ENCODE data around the gene LRRC8E. TPM values are rescaled to one million over a fixed set of nuclear protein-coding genes. Genes with fewer than 3 reads are reported as not detected.

The LRRC8E gene
- total and polyA plus RNA-seq, 4 donors, result 1.8 to 3.3 (median 2.4) TPM; not detected in 1

- no peak within 1 kb of the TSS for H3K9ac ChIP-seq (ENCODE audit: low read depth in 1 of 2, low read length in 2 of 2)
- peaks cover 11 to 21% (median 15%) of the 10 kb centered on the region in 4 donors for H3K4me1 ChIP-seq (ENCODE audit: control insufficient read depth in 4 of 4, insufficient read depth in 4 of 4, low read length in 3 of 4)
- peak within 1 kb of the TSS in 1 of 3 donors; percentile 55 for H3K4me3 ChIP-seq (ENCODE audit: low read depth in 1 of 3, low read length in 3 of 3)
- H3K27ac ChIP-seq (ENCODE audit: low read depth in 1 of 2, low read length in 2 of 2), result no peak within 1 kb of the TSS
- DNase-seq (ENCODE audit: low spot score), result peak; percentile 93
- TF ChIP-seq HNF4G (IDR thresholded peaks at IDR 0.05) (no peak), HNF4A (conservative IDR thresholded peaks at IDR 0.05) (no peak), EGR1 (IDR thresholded peaks at IDR 0.05; ENCODE audit: low read depth in 2 of 2) (no peak), TAF1 (conservative IDR thresholded peaks at IDR 0.05) (no peak), RAD21 (IDR thresholded peaks at IDR 0.05) (no peak), YY1 (IDR thresholded peaks at IDR 0.05) (no peak), JUND (IDR thresholded peaks at IDR 0.05) (no peak), NR2F2 (IDR thresholded peaks at IDR 0.05) (no peak), RXRA (IDR thresholded peaks at IDR 0.05) (no peak), ZBTB33 (IDR thresholded peaks at IDR 0.05) (no peak), FOXA1 (IDR thresholded peaks at IDR 0.05) (no peak)
- TF ChIP-seq, protein P1, sequence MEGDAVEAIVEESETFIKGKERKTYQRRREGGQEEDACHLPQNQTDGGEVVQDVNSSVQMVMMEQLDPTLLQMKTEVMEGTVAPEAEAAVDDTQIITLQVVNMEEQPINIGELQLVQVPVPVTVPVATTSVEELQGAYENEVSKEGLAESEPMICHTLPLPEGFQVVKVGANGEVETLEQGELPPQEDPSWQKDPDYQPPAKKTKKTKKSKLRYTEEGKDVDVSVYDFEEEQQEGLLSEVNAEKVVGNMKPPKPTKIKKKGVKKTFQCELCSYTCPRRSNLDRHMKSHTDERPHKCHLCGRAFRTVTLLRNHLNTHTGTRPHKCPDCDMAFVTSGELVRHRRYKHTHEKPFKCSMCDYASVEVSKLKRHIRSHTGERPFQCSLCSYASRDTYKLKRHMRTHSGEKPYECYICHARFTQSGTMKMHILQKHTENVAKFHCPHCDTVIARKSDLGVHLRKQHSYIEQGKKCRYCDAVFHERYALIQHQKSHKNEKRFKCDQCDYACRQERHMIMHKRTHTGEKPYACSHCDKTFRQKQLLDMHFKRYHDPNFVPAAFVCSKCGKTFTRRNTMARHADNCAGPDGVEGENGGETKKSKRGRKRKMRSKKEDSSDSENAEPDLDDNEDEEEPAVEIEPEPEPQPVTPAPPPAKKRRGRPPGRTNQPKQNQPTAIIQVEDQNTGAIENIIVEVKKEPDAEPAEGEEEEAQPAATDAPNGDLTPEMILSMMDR (IDR thresholded peaks at IDR 0.05; ENCODE audit: low read depth, low read length, missing input control), result no peak
- TF ChIP-seq, protein P2, sequence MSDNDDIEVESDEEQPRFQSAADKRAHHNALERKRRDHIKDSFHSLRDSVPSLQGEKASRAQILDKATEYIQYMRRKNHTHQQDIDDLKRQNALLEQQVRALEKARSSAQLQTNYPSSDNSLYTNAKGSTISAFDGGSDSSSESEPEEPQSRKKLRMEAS (IDR thresholded peaks at IDR 0.05), result no peak
- TF ChIP-seq, protein P3, sequence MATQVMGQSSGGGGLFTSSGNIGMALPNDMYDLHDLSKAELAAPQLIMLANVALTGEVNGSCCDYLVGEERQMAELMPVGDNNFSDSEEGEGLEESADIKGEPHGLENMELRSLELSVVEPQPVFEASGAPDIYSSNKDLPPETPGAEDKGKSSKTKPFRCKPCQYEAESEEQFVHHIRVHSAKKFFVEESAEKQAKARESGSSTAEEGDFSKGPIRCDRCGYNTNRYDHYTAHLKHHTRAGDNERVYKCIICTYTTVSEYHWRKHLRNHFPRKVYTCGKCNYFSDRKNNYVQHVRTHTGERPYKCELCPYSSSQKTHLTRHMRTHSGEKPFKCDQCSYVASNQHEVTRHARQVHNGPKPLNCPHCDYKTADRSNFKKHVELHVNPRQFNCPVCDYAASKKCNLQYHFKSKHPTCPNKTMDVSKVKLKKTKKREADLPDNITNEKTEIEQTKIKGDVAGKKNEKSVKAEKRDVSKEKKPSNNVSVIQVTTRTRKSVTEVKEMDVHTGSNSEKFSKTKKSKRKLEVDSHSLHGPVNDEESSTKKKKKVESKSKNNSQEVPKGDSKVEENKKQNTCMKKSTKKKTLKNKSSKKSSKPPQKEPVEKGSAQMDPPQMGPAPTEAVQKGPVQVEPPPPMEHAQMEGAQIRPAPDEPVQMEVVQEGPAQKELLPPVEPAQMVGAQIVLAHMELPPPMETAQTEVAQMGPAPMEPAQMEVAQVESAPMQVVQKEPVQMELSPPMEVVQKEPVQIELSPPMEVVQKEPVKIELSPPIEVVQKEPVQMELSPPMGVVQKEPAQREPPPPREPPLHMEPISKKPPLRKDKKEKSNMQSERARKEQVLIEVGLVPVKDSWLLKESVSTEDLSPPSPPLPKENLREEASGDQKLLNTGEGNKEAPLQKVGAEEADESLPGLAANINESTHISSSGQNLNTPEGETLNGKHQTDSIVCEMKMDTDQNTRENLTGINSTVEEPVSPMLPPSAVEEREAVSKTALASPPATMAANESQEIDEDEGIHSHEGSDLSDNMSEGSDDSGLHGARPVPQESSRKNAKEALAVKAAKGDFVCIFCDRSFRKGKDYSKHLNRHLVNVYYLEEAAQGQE (IDR thresholded peaks at IDR 0.05), result no peak
- TF ChIP-seq, protein P4, sequence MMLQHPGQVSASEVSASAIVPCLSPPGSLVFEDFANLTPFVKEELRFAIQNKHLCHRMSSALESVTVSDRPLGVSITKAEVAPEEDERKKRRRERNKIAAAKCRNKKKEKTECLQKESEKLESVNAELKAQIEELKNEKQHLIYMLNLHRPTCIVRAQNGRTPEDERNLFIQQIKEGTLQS (IDR thresholded peaks at IDR 0.05), result no peak
- H3K9me3 ChIP-seq (ENCODE audit: control insufficient read depth in 4 of 4, low read length in 3 of 4), result no peaks in the 10 kb centered on the region
- peaks cover 0 to 21% (median 10%) of the 10 kb centered on the region in 4 donors for H3K36me3 ChIP-seq (ENCODE audit: control insufficient read depth in 4 of 4, insufficient read depth in 3 of 4, low read depth in 1 of 4, low read length in 3 of 4)
- 14% methylated on average over 65 of the region's 65 CpGs for WGBS
- H3K27me3 ChIP-seq (ENCODE audit: control insufficient read depth in 4 of 4, insufficient read depth in 4 of 4, low read length in 3 of 4), result no peaks in the 10 kb centered on the region
Measured at GRCh38 chr19:7926021-7926726, 37.9 kb downstream of the LRRC8E start, which contains the start of gene CTXN1. Gene CTXN1, minus strand, starts transcription at chr19:7926135. Its CDS starts 597 bp downstream, at chr19:7925538.
